Esophagus muscularis mucosa (tissue), 4 donors: ENCODE measurements around the gene ROPN1B.

ENCODE experiments used
- CTCF ChIP-seq, 3 experiments: fragments of 200-600 bp in 2 of 3; fragments of 450-650 bp in 1 of 3; sonication (generic) in 2 of 3; IDR thresholded peaks; one replicate each; pipeline ENCODE4 v1.5.1; 2017 to 2019; ENCODE audit warnings: antibody characterized with exemption in 3 of 3, mild to moderate bottlenecking in 2 of 3, moderate library complexity in 1 of 3
- EP300 ChIP-seq: sonication (generic); formaldehyde crosslinking; IDR thresholded peaks from one replicate; pipeline ENCODE4 v1.6.1; 2017; ENCODE audit warnings: antibody characterized with exemption
- POLR2A ChIP-seq: fragments of 450-650 bp; IDR thresholded peaks from one replicate; pipeline ENCODE4 v1.6.1; 2017; ENCODE audit warnings: antibody characterized with exemption, moderate library complexity, mild to moderate bottlenecking, low read depth
- POLR2AphosphoS5 ChIP-seq, 2 donors: sonication (generic); formaldehyde crosslinking; IDR thresholded peaks; one replicate each; pipeline ENCODE4 v1.6.1; 2017; ENCODE audit warnings: antibody characterized with exemption in 2 of 2

GRCh38 chr3:126021702-126022101, 52.7 kb downstream of the ROPN1B start:
- TF ChIP-seq EP300 (no peak), POLR2AphosphoS5 (IDR thresholded peaks at IDR 0.05) (no peak), CTCF (IDR thresholded peaks at IDR 0.05) (no peak), POLR2A (no peak)
